ENCODE data around the gene MLH3.

DNA sequence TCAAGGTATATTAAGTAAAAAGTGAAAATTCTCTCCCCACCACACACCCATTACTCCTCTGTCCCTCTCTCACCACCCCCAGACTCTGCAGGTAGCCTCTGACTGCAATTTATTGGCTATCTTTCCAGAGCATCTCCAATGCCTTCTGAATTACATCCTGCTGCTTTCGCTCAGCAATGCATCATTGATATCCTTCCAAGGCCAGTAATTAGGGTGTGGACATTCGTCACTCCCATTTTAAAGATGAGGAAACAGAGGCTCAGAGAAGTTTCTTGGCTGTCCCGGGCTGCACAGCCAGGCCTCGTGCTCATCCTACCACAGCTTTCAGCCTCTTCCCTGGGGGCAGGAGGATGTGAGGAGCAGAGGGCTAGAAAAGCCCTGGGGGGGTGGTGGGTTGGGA lies 72.2 kb downstream of the MLH3 start:
- TF ChIP-seq, protein P1, sequence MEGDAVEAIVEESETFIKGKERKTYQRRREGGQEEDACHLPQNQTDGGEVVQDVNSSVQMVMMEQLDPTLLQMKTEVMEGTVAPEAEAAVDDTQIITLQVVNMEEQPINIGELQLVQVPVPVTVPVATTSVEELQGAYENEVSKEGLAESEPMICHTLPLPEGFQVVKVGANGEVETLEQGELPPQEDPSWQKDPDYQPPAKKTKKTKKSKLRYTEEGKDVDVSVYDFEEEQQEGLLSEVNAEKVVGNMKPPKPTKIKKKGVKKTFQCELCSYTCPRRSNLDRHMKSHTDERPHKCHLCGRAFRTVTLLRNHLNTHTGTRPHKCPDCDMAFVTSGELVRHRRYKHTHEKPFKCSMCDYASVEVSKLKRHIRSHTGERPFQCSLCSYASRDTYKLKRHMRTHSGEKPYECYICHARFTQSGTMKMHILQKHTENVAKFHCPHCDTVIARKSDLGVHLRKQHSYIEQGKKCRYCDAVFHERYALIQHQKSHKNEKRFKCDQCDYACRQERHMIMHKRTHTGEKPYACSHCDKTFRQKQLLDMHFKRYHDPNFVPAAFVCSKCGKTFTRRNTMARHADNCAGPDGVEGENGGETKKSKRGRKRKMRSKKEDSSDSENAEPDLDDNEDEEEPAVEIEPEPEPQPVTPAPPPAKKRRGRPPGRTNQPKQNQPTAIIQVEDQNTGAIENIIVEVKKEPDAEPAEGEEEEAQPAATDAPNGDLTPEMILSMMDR (IDR thresholded peaks at IDR 0.05): no peak
- no peak for TF ChIP-seq POLR2A (IDR thresholded peaks at IDR 0.05)
